GM12878 (cell line): Measurements from ENCODE around the gene ZSWIM7.

ENCODE experiments used
- EZH2 ChIP-seq: IDR thresholded peaks from 2 replicates; pipeline ENCODE4 v1.6.1; 2012; ENCODE audit warnings: low read depth, mild to moderate bottlenecking, control low read depth, inconsistent platforms, low read length, borderline replicate concordance; ENCODE audit not compliant: control insufficient read depth
- IKZF1 ChIP-seq: fragments of 450-650 bp; conservative IDR thresholded peaks from 2 replicates; pipeline ENCODE4 v1.6.1; 2017; ENCODE audit warnings: antibody characterized with exemption, mild to moderate bottlenecking
- MYC ChIP-seq: IDR thresholded peaks from 2 replicates; pipeline ENCODE4 v1.6.1; 2011; ENCODE audit warnings: mild to moderate bottlenecking, low read length, moderate library complexity, inconsistent platforms; ENCODE audit not compliant: insufficient read depth, insufficient replicate concordance, insufficient read length, severe bottlenecking
- POLR2A ChIP-seq: IDR thresholded peaks from 2 replicates; pipeline ENCODE4 v1.6.1; 2011; ENCODE audit warnings: low read depth, mild to moderate bottlenecking, low read length
- POLR2AphosphoS2 ChIP-seq: IDR thresholded peaks from 2 replicates; pipeline ENCODE4 v1.6.1; 2011; ENCODE audit warnings: low read depth, mild to moderate bottlenecking, low read length, improper control_type of control experiment, moderate library complexity
- SMC3 ChIP-seq: IDR thresholded peaks from 2 replicates; pipeline ENCODE4 v1.6.1; 2011; ENCODE audit warnings: low read length, improper control_type of control experiment, borderline replicate concordance
- SP1 ChIP-seq: IDR thresholded peaks from one replicate; pipeline ENCODE4 v1.6.1; 2011; ENCODE audit warnings: low read depth, low read length
- TAF1 ChIP-seq: IDR thresholded peaks from 2 replicates; pipeline ENCODE4 v1.6.1; 2011; ENCODE audit warnings: mild to moderate bottlenecking, low read depth, low read length, borderline replicate concordance
- TF ChIP-seq, protein P1 (sequence below): IDR thresholded peaks from 2 replicates; pipeline ENCODE4 v1.6.1; 2012; ENCODE audit warnings: low read length, inconsistent platforms

DNA sequence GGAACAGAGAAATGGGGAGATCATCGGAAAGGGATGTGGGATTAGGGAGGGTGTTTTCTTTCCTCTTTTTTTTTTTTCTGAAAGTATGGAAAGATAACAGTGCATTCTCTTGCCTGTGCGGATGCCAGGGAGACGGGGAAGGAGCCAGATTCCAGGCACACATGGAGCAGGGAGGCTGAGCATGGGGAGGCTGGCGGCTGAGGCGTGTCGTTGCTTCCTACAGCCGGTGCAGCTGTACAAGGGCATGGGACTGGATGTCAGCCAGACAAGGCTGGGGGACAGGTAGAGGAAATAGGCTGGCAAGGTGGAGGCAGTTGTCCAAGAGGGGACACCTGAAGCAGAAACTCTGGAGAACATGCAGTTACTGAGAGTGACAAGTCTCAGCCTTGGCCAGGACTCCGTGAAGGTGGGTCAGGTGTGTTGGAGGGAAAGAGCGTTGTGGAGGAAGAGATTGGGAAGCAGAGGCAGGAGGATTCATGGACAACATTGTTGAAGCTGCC, 71.2 kb downstream of the ZSWIM7 start:
- no peak for TF ChIP-seq TAF1
- no peak for TF ChIP-seq MYC
- TF ChIP-seq, protein P1, sequence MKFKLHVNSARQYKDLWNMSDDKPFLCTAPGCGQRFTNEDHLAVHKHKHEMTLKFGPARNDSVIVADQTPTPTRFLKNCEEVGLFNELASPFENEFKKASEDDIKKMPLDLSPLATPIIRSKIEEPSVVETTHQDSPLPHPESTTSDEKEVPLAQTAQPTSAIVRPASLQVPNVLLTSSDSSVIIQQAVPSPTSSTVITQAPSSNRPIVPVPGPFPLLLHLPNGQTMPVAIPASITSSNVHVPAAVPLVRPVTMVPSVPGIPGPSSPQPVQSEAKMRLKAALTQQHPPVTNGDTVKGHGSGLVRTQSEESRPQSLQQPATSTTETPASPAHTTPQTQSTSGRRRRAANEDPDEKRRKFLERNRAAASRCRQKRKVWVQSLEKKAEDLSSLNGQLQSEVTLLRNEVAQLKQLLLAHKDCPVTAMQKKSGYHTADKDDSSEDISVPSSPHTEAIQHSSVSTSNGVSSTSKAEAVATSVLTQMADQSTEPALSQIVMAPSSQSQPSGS: no peak
- no peak for TF ChIP-seq POLR2AphosphoS2
- no peak for TF ChIP-seq SP1
- TF ChIP-seq EZH2: no peak
- TF ChIP-seq IKZF1: no peak
- TF ChIP-seq SMC3: no peak
- no peak for TF ChIP-seq POLR2A
